GM03348 (cell line): ENCODE measurements around the gene ORM1.

ENCODE experiments used
- DNase-seq: peaks from one replicate; pipeline ENCODE4 v3.0.0; 2012; ENCODE audit warnings: low spot score

Gene ORM1

GRCh38 chr9:114366334-114367128 lies 43.6 kb downstream of the ORM1 start:
- DNase-seq: peak; percentile 77

GRCh38 chr9:114367366-114367765 lies 44.5 kb downstream of the ORM1 start:
- DNase-seq: no peak

GRCh38 chr9:114367772-114368569 lies 45.1 kb downstream of the ORM1 start:
- DNase-seq: no peak

- no peak for DNase-seq
Observed at GRCh38 chr9:114369216-114370130, 46.6 kb downstream of the ORM1 start.

GRCh38 chr9:114370251-114370967 lies 47.5 kb downstream of the ORM1 start:
- DNase-seq: no peak

- no peak for DNase-seq
Observed at GRCh38 chr9:114370968-114371320, 48.0 kb downstream of the ORM1 start.

- no peak for DNase-seq
Observed at GRCh38 chr9:114371343-114371944, 48.5 kb downstream of the ORM1 start.

- DNase-seq: no peak
Observed at GRCh38 chr9:114371973-114372917, 49.3 kb downstream of the ORM1 start.

- no peak for DNase-seq
Observed at GRCh38 chr9:114372921-114373448, 50.1 kb downstream of the ORM1 start.

GRCh38 chr9:114373960-114374730 lies 51.2 kb downstream of the ORM1 start:
- DNase-seq: no peak

GRCh38 chr9:114374936-114375335 lies 52.0 kb downstream of the ORM1 start:
- DNase-seq: no peak

GRCh38 chr9:114375386-114376175 lies 52.7 kb downstream of the ORM1 start:
- no peak for DNase-seq
